OCI-M2 (cell line): ENCODE data around the gene HGFAC.

Experiments
- DNase-seq: peaks from one replicate; lab custom pipeline; 2025; ENCODE audit not compliant: unreplicated experiment; lab: John Stamatoyannopoulos, UW

HGFAC gene

DNA sequence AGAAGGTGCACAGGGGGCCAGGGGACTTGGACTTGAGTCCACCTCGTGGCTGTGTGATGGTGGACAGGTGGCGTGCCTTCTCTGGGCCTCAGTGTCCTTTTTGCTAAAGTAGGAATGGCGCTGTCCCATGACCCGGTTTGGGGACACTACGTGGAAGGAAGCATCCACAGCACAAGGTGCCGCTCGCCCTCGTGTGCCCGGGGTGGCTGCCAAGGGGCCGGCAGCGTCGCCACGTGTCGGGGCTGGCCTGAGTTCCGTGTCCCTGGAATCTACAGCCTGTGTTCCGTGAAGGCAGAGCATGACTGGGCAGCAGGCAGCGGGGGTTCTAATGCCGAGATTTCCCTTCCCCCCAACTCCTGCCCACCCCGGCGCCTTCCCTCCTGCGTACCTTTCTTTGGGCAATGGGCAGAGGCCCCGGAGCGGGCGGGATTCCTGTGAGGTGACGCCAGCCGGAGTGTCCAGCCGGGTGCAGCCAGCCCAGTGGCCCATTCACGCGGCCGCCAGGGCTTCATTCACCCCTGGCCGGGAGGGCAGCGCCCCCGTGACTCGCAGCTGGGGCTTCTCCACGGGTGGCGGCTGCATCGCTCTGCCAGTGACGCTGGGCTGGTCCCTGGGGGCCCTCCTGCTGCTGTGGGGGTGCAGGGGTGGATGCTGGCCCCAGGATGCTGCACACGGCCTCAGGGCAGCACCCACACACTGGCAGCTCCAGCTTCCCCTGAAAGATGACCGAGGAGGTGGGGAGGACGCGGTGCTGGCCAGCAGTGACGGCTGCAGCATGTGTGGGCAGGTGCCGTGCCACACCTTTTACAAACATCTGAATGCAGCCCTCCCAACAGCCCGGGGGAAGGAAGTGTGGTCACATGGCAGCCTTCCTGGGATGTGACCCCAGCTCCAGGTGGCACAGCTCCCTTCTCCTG lies 42.5 kb downstream of the HGFAC start:
- no peak for DNase-seq

GRCh38 chr4:3485011-3485791 lies 43.4 kb downstream of the HGFAC start:
- DNase-seq = no peak

GRCh38 chr4:3485886-3486540 lies 44.2 kb downstream of the HGFAC start:
- no peak for DNase-seq

DNA sequence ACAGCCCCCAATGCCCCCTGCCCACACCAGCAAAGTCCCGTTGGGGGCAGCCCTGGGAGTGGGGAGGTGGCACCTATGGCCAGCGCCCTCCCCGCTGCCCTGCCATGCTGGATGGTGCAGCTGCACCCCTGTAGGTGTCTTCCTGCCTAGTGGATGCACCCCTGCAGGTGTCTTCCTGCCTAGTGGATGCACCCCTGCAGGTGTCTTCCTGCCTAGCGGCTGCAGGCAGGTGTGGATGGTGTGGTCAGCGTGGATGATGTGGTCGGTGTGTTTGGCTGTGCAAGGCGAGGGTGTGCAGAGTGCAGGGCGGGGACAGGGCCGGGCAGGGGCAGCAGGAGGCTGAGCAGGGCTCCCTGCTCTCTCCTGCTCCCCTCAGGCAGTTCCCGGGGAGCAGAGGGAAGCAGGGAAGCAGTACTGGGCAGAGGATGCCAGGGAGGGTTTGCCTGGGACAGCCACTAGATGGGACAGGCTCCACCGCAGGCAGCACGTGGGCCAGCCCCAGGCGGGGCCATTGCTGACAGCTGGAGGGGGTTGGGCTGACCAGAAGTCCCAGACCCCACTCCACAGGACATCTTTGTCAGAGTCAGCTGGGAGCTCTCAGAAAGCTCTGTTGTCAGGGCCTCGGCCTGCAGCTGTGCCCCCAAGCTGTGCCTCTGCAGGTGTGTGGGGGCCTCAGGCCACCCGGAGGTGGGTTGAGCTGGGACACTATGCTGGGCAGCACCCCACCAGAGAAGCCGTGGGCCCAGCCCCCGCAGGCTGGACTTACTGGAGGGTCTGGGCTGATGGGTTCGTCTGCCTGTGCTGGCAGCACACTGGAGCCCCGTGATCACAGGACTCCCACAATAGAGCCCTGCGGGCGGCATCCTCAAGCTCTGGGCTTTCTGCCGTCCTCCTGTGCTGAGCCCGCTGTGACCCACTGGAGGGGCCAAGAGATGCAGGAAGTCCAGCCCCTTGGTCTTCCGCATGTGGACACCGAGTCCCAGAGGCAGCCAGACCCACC lies 45.1 kb downstream of the HGFAC start:
- DNase-seq = no peak

DNA sequence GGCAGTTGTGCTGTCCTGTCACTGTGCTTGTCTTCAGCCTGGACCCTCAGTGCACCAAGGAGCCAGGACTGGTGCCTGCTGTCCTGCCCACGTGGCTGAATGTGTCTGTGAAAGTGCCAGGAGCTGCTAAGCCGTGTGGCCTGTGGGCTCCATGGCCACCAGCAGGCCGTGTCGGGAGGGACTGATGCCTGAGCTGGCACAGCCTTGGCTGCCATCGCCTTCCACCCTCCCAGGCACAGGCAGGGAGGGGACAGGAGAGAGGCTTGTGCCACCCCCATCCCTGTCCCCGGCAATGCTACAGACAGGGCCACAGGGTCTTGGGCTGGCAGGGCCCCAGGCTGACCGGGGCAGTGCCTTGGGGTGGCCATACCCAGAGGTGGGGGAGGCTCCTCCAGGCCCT lies 46.1 kb downstream of the HGFAC start:
- no peak for DNase-seq

DNA sequence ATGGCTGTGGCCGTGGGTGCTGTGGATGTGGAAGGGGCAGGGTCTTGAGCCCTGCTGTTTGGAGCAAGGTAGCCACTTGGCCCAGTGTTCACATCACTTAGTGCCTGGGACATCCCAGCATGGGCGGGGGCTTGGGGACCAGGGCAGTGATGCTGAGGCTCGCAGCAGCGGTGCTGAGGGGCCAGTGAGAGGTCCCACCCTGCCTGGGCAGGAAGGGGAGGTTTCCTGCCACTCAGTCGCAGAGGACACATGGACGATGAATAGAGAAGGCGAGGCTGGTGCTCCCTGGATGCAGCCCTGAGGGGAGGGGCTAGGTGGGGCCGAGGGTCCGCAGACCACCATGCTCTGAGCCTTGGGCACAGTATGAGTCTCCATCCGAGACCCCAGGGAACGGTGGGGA lies 47.1 kb downstream of the HGFAC start:
- DNase-seq = no peak

GRCh38 chr4:3489451-3489962 lies 47.7 kb downstream of the HGFAC start:
- DNase-seq = no peak

GRCh38 chr4:3491681-3492405 lies 50.1 kb downstream of the HGFAC start:
- DNase-seq = no peak

DNA sequence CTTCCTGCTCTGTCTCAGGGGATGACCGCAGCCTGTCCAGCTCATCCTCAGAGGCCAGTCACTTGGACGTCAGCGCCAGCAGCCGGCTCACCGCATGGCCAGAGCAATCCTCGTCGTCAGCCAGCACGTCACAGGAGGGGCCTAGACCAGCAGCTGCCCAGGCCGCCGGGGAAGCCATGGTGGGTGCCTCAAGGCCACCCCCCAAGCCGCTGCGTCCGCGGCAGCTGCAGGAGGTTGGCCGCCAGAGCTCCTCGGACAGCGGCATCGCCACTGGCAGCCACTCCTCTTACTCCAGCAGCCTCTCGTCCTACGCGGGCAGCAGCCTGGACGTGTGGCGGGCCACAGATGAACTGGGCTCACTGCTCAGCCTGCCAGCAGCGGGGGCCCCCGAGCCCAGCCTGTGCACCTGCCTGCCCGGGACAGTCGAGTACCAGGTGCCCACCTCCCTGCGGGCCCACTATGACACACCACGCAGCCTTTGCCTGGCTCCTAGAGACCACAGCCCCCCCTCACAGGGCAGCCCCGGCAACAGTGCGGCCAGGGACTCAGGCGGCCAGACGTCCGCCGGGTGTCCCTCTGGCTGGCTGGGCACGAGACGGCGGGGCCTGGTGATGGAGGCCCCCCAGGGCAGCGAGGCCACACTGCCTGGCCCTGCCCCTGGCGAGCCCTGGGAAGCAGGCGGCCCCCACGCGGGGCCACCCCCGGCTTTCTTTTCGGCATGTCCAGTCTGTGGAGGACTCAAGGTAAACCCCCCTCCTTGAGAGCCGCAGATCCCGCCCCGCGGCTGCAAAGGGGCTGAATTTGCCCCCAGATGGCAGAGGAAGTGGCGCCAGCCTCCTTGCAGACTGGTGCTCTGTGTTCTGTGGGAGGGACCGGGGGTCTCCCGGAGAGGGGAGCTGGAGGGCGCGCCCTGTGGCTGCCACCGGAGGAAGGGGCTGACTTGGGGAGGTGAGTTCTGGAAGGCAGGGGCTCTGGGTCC lies 51.3 kb downstream of the HGFAC start:
- DNase-seq = no peak

- no peak for DNase-seq
Measured at GRCh38 chr4:3493720-3494461, 52.1 kb downstream of the HGFAC start.

DNA sequence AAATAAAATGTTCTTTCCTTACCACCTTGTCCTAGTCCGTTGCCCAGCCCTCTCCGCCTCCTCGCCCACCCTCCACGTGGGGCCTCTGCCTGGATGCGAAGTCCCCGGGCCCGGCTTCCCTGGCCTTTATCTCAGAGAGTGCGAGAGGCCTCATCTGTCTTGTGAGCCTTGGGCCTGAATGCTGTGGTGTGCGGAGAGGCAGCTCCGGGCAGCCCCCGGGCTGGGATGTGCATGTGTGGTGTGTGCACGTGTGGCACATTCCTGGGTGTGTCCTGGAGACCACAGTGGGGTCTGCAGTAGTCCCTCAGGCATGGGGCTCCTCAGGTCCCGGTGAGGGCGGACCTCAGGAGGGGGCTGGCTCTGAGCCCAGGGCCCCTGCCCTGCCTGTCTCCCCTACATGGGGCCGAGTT lies 52.7 kb downstream of the HGFAC start:
- DNase-seq = no peak

DNA sequence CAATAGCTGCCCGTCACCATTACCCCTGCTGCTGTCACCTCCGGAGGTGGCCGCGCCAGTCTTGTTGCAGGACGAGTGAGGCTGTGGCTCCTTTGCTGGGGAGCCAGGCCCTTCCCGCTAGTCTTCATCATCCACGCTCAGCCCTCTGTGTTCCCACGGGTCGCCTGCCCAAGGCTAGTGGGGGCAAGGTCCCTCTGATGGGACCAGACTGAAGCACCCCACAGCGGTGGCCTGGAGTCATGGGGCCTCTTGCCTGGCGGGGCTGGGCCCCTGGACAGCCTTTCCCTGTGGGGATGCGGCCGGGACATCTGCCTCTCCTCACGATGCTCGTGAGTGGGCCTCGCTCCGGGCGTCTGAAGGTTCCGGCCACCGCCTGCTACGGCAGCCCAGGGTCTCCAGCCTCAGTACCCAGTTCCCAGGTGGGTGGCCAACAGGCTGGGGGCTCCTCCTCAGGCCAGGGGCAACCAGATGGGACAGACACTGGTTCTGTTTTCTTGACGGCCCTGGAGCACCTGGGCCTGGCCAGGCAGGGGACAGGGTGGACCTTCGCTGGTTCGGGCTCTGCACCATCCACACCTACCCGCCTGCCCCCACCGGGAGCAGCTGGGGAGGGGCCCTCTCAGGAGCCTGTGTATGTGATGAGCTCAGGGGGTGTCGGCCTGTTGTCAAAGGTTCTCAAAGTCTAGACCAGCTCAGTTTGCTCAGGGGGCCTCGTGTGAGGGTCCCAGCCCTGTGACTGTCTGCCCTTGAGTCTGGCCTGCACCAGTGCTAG lies 53.6 kb downstream of the HGFAC start:
- no peak for DNase-seq

- no peak for DNase-seq
Measured at GRCh38 chr4:3496021-3496420, 54.3 kb downstream of the HGFAC start.

- DNase-seq = no peak
Measured at GRCh38 chr4:3497095-3497494, 55.3 kb downstream of the HGFAC start.

- no peak for DNase-seq
Measured at GRCh38 chr4:3497523-3498389, 56.0 kb downstream of the HGFAC start.

GRCh38 chr4:3498407-3498806 lies 56.6 kb downstream of the HGFAC start:
- no peak for DNase-seq
